Fibroblast of skin of right quadriceps (primary cell): Measurements from ENCODE around the gene DDX17.
"Not testable (repeated sequence)": the region's sequence is repeated elsewhere in the genome, so short reads cannot be mapped to it uniquely, and the experiment has no call there.

ENCODE experiments used
- DNase-seq: peaks from one replicate; pipeline ENCODE4 v3.0.0-alpha.2; 2013

Gene DDX17

GRCh38 chr22:38491707-38492348 lies 14.3 kb downstream of the DDX17 start:
- DNase-seq = no peak

GRCh38 chr22:38490915-38491314 lies 15.2 kb downstream of the DDX17 start:
- peak; percentile 31 for DNase-seq

GRCh38 chr22:38490475-38490874 lies 15.6 kb downstream of the DDX17 start:
- DNase-seq = no peak

- DNase-seq = no peak
Observed at GRCh38 chr22:38489561-38490145, 16.5 kb downstream of the DDX17 start.

GRCh38 chr22:38489142-38489541 lies 17.0 kb downstream of the DDX17 start:
- no peak for DNase-seq

- DNase-seq = no peak
Observed at GRCh38 chr22:38487946-38488345, 18.2 kb downstream of the DDX17 start.

- no peak for DNase-seq
Observed at GRCh38 chr22:38485783-38486182, 20.3 kb downstream of the DDX17 start.

- no peak for DNase-seq
Observed at GRCh38 chr22:38484244-38484643, 21.9 kb downstream of the DDX17 start.

- no peak for DNase-seq
Observed at GRCh38 chr22:38482662-38483308, 23.3 kb downstream of the DDX17 start.

- no peak for DNase-seq
Observed at GRCh38 chr22:38481871-38482332, 24.2 kb downstream of the DDX17 start.

GRCh38 chr22:38481162-38481870 lies 24.8 kb downstream of the DDX17 start:
- no peak for DNase-seq

GRCh38 chr22:38479096-38479837 lies 26.8 kb downstream of the DDX17 start:
- no peak for DNase-seq

GRCh38 chr22:38477585-38477984 lies 28.5 kb downstream of the DDX17 start:
- DNase-seq = no peak

- DNase-seq = no peak
Observed at GRCh38 chr22:38474003-38474607, 32.0 kb downstream of the DDX17 start.

GRCh38 chr22:38471237-38471636 lies 34.9 kb downstream of the DDX17 start:
- DNase-seq = no peak

- DNase-seq = not testable (repeated sequence)
Observed at GRCh38 chr22:38470179-38470578, 35.9 kb downstream of the DDX17 start.

GRCh38 chr22:38469306-38469781 lies 36.8 kb downstream of the DDX17 start:
- DNase-seq = no peak

GRCh38 chr22:38468443-38469305 lies 37.4 kb downstream of the DDX17 start:
- DNase-seq = peak; percentile 45

- peak; percentile 80 for DNase-seq
Observed at GRCh38 chr22:38467904-38468442, 38.1 kb downstream of the DDX17 start, which contains the start of gene KDELR3. TSS of gene KDELR3 (plus strand) at chr22:38468096. CDS start at chr22:38468234, 138 bp downstream.

- no peak for DNase-seq
Observed at GRCh38 chr22:38467438-38467903, 38.6 kb downstream of the DDX17 start.
